Activated CD8-positive, alpha-beta T cell treated with anti-CD3 and anti-CD28 coated beads for 36 hours (primary cell): Measurements from ENCODE around the gene PRR29. TPM values are rescaled to one million over a fixed set of nuclear protein-coding genes. Genes with fewer than 3 reads are reported as not detected.

Experiments
- ATAC-seq: fragments of 200-7000 bp; cut with Tn5 transposase; one replicate; pipeline ENCODE4 v1.10.0; 2021; ENCODE audit warnings: mild to moderate bottlenecking, moderate library complexity
- CTCF ChIA-PET: fragments of 350-600 bp; sonication (Branson Sonifier 250); formaldehyde crosslinking; loops from one replicate; lab custom pipeline; 2021; ENCODE audit warnings: antibody characterized with exemption; lab: Charles Lee
- POLR2A ChIA-PET: fragments of 350-600 bp; sonication (Branson Sonifier 250); formaldehyde crosslinking; loops from one replicate; lab custom pipeline; 2021; ENCODE audit warnings: antibody characterized with exemption; lab: Charles Lee
- DNase-seq: peaks from one replicate; pipeline ENCODE4 v3.0.0-alpha.2; 2020
- H3K27ac Mint-ChIP-seq: one replicate; pipeline ENCODE4 v1.8.0; 2021; ENCODE audit warnings: mild to moderate bottlenecking, mixed read lengths
- H3K27me3 Mint-ChIP-seq: one replicate; pipeline ENCODE4 v1.8.0; 2021; ENCODE audit warnings: mixed read lengths
- H3K36me3 Mint-ChIP-seq: one replicate; pipeline ENCODE4 v1.8.0; 2021; ENCODE audit warnings: low read depth, mixed read lengths
- H3K4me1 Mint-ChIP-seq: one replicate; pipeline ENCODE4 v1.8.0; 2021; ENCODE audit warnings: low read depth, mixed read lengths
- H3K4me3 Mint-ChIP-seq: one replicate; pipeline ENCODE4 v1.8.0; 2021; ENCODE audit warnings: mild to moderate bottlenecking, moderate library complexity, mixed read lengths
- H3K9me3 Mint-ChIP-seq: one replicate; pipeline ENCODE4 v1.8.0; 2021; ENCODE audit warnings: mixed read lengths
- intact Hi-C: fragments of 100-400 bp; cut with micrococcal nuclease; formaldehyde crosslinking; loops from one replicate; pipeline ENCODE4 v1.10.0; 2022
- total RNA-seq, 2 experiments: library from RNA; stranded (reverse); gene quantifications; one replicate each; pipeline ENCODE4 v1.2.3, GENCODE V29; 2021
- TF ChIP-seq, protein P1 (sequence below): fragments of 200-600 bp; IDR thresholded peaks from one replicate; pipeline ENCODE4 v1.8.0; 2022; ENCODE audit warnings: antibody characterized with exemption, mild to moderate bottlenecking

PRR29 gene
- total RNA-seq, 2 experiments from 2014 or later = 0.74 to 2.5 TPM

- ChIA-PET POLR2A (interaction anchor here (0.6 to 1.4 kb wide), 3 partner anchors 12 to 360 kb away, joined by 3 to 6 read pairs (median 3); no protein-coding TSS in a partner anchor), CTCF (interaction anchor here (1.0 kb wide), 1 partner anchor 70 kb away, joined by 3 read pairs; no protein-coding TSS in a partner anchor)
- H3K9me3 Mint-ChIP-seq = no peaks in the 10 kb centered on the region
- TF ChIP-seq, protein P1, sequence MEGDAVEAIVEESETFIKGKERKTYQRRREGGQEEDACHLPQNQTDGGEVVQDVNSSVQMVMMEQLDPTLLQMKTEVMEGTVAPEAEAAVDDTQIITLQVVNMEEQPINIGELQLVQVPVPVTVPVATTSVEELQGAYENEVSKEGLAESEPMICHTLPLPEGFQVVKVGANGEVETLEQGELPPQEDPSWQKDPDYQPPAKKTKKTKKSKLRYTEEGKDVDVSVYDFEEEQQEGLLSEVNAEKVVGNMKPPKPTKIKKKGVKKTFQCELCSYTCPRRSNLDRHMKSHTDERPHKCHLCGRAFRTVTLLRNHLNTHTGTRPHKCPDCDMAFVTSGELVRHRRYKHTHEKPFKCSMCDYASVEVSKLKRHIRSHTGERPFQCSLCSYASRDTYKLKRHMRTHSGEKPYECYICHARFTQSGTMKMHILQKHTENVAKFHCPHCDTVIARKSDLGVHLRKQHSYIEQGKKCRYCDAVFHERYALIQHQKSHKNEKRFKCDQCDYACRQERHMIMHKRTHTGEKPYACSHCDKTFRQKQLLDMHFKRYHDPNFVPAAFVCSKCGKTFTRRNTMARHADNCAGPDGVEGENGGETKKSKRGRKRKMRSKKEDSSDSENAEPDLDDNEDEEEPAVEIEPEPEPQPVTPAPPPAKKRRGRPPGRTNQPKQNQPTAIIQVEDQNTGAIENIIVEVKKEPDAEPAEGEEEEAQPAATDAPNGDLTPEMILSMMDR = no peak
- ATAC-seq (no peak), DNase-seq (no peak)
- peaks cover 19% of the 10 kb centered on the region for H3K4me1 Mint-ChIP-seq
- H3K27me3 Mint-ChIP-seq = no peaks in the 10 kb centered on the region
- intact Hi-C loops = no loop called here
- H3K27ac Mint-ChIP-seq = no peak overlapping the region
- no peaks in the 10 kb centered on the region for H3K36me3 Mint-ChIP-seq
- no peak overlapping the region for H3K4me3 Mint-ChIP-seq
Observed at GRCh38 chr17:63973247-63973646, 24.9 kb upstream of the PRR29 start.

GRCh38 chr17:63973930-63974593 lies 24.1 kb upstream of the PRR29 start:
- ChIA-PET POLR2A (interaction anchor here (1.2 to 1.4 kb wide), 2 partner anchors 10 to 11 kb away, joined by 4 to 6 read pairs; no protein-coding TSS in a partner anchor), CTCF (interaction anchor here (1.0 to 1.2 kb wide), 2 partner anchors 17 to 70 kb away, joined by 3 to 7 read pairs; no protein-coding TSS in a partner anchor)
- ATAC-seq (no peak), DNase-seq (no peak)
- H3K9me3 Mint-ChIP-seq = no peaks in the 10 kb centered on the region
- TF ChIP-seq, protein P1 = no peak
- H3K4me3 Mint-ChIP-seq = no peak overlapping the region
- intact Hi-C loops = no loop called here
- H3K4me1 Mint-ChIP-seq = peaks cover 16% of the 10 kb centered on the region
- no peak overlapping the region for H3K27ac Mint-ChIP-seq
- H3K27me3 Mint-ChIP-seq = no peaks in the 10 kb centered on the region
- H3K36me3 Mint-ChIP-seq = no peaks in the 10 kb centered on the region

DNA sequence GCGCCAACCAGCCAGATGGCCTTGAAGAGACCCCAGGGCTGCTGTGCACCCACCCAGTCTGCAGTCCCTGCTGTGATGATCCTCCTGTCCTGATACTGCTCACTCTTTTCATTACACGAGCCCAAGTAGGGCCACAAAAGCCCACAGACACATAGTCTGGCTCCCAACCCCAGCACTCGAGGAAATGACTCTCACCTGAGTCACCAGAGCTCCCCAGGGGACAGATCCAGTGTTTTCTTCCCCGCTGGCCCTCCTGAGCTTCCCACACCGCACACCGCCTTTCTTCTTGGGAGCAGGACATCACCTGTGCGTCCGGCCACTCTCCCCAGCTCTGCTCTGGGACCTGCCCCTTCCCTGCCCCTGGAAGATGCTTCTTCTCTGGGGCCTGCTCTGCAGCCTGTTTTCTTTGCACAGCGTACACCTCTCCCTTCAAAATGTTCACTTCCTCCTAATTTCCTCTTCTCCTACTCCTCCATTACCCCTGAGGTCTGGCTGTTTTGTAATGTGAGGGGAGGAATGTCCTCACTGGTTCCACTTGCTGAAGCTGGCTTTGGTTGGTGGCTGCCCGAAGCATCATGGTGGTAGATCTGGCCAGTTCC lies 23.5 kb upstream of the PRR29 start:
- peak; percentile 67 for ATAC-seq
- TF ChIP-seq, protein P1 = no peak
- ChIA-PET CTCF (interaction anchor here (0.9 to 1.6 kb wide), 4 partner anchors 10 to 55 kb away, joined by 3 to 7 read pairs (median 4); no protein-coding TSS in a partner anchor), POLR2A (interaction anchor here (1.2 to 2.1 kb wide), 2 partner anchors 10 to 11 kb away, joined by 4 to 6 read pairs; no protein-coding TSS in a partner anchor)
- intact Hi-C loops = no loop called here
- H3K9me3 Mint-ChIP-seq = no peaks in the 10 kb centered on the region
- no peaks in the 10 kb centered on the region for H3K27me3 Mint-ChIP-seq
- no peak overlapping the region for H3K27ac Mint-ChIP-seq
- no peak overlapping the region for H3K4me3 Mint-ChIP-seq
- no peaks in the 10 kb centered on the region for H3K36me3 Mint-ChIP-seq
- peaks cover 16% of the 10 kb centered on the region for H3K4me1 Mint-ChIP-seq
- DNase-seq = no peak

GRCh38 chr17:63975541-63976092 lies 22.5 kb upstream of the PRR29 start:
- TF ChIP-seq, protein P1 = no peak
- CTCF ChIA-PET = interaction anchor here (0.6 to 2.8 kb wide), 12 partner anchors 9 to 110 kb away, joined by 3 to 12 read pairs (median 4); no protein-coding TSS in a partner anchor
- Mint-ChIP-seq H3K27ac (no peak overlapping the region), H3K4me1 (peaks cover 16% of the 10 kb centered on the region), H3K4me3 (no peak overlapping the region), H3K36me3 (no peaks in the 10 kb centered on the region), H3K9me3 (no peaks in the 10 kb centered on the region), H3K27me3 (no peaks in the 10 kb centered on the region)
- POLR2A ChIA-PET = interaction anchor here (0.7 to 2.1 kb wide), 2 partner anchors 9 to 11 kb away, joined by 4 to 6 read pairs; no protein-coding TSS in a partner anchor
- DNase-seq (no peak), ATAC-seq (no peak)
- intact Hi-C loops = no loop called here
